DLD1 (cell line): ENCODE data around the gene GPR15.

Source experiments
- in situ Hi-C: cut with HindIII; loops from 2 replicates; pipeline ENCODE4 v1.10.0; 2017; ENCODE audit warnings: low sequenced_read_pairs

The GPR15 gene

DNA sequence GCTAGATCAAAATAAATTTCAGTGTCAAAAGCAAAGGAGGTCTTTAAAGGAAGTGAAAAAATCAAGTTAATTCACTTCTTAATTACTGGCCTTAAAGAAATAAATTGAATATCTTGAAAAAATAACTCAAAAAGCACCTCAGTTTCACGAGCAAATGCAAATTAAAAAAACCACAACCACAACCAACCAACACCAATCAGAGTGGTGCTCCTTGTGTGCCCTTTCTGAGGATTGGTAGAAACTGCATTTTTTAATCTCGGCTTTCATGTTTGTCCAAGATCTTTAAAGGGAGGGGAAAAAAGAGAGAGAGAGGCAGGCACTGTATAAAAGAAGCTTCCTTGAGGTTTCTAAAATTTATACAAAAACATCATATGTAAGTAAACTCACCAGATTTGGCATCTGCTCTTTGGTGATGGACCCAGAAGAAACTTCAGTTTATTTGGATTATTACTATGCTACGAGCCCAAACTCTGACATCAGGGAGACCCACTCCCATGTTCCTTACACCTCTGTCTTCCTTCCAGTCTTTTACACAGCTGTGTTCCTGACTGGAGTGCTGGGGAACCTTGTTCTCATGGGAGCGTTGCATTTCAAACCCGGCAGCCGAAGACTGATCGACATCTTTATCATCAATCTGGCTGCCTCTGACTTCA is at the start of gene GPR15:
Gene GPR15 (plus strand): TSS at position 357 of the 653 bp plus-strand sequence. CDS start 56 bp downstream, at position 413.
- in situ Hi-C loops, result no loop called here

DNA sequence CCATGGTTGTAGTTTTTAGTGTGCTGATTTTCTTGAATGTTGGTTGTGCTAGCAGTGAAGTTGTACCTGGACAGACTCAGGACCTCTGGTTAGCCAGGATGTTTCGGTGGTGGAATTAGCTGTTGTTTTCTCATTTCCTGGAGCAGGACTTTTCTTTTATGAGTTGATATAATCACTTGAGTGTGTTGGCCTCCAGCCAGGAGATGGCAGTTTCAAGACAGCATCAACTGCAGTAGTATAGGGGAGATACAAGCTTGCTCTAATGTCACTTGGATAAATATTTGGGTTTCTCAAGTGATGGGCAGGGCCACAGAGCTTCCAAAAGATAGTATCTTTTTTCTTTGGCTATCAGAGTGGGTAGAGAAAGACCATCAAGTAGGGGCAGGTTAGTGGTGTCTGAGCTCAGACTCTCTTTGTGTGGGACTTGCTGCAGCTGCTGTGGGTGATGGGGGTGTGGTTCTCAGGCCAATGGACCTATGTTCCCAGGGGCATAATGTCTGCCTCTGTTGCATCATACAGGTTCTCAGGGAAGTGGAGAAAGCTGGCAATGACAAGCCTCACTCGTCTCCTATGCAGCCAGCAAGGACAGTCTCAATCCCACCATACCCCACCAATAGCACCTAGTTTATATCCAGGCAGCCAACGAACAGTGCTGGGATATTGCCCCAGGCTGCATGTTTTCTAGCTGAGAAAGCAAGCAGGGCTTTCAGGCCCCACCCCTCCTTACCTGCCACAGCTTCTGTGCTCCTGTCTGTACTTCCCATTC is 48.9 kb upstream of the GPR15 start:
- in situ Hi-C loops, result no loop called here

DNA sequence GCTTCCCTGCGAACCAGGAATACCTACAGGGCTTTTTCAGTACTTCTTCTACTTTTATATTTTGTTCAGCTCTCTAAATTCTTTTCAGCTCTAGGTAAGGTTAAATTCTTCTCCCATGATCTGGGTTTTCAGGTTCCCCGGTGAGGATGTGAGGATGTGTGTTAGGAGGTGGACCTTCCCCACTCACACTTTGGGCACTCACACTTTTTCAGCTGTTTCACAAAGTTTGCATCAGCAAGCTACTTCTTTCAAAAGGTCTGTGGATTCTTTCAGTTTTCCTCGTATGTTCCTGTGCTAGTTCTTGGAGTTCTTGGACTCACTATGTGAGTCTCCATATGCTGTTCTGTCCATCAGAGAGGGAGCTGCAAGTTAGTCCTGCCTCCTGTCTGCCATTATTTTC is 48.2 kb upstream of the GPR15 start:
- in situ Hi-C loops, result no loop called here

DNA sequence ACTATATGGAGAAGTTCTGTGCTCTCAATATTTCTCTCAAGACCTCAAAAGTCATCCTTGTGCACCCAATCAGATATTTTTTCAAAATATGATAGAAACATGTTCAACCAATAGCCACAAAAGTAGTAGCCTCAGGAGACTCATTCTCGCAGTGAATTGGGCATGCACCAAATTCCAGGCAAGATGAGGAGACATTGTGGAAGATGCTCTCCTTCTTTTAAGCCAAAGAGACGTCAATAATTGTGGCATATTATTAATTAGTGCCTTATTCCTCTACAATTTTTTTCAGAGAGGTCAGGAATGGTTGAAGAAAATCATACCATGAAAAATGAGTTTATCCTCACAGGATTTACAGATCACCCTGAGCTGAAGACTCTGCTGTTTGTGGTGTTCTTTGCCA is 34.4 kb upstream of the GPR15 start, which contains the start of gene OR5K2:
Gene OR5K2 (plus strand): TSS at position 301 of the 400 bp plus-strand sequence. CDS start 0 bp downstream, at position 301.
- in situ Hi-C loops, result no loop called here

GRCh38 chr3:98500019-98500418 is 31.8 kb upstream of the GPR15 start:
- in situ Hi-C loops, result no loop called here

- in situ Hi-C loops, result no loop called here
Observed at GRCh38 chr3:98501270-98501669, 30.5 kb upstream of the GPR15 start.

DNA sequence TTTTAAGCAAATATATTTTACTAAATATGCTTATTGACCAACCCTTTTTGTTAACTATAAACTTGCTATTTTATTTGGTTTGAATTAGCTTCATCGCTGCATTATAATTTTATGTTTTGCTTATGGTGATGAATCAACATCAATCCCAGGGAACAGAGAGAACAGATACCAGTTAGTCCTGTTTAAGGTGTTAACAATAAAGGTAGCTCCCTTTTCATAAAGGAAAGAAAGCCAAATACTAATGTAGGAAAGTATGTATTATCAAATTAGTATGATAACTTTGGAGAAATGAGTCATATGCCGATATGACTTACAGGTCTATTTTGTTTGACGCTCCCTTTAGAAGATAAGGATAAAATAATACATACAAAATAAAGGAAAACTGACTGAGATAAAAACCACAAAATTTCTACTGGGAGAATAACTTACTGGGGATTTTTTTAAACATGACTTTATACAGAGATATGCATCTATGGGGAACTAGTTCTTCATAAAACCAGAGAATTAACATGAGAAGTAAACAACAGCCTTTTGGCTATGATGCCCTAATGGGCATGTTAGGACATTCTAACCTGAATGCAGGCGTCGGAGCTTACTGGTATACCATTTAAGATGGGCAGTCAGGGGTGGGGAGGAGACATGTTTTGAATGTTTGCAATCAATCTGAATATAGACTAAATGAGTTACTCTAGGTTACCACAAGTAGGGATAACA is 29.8 kb upstream of the GPR15 start:
- in situ Hi-C loops, result no loop called here

- in situ Hi-C loops, result no loop called here
Observed at GRCh38 chr3:98504539-98504938, 27.2 kb upstream of the GPR15 start.

DNA sequence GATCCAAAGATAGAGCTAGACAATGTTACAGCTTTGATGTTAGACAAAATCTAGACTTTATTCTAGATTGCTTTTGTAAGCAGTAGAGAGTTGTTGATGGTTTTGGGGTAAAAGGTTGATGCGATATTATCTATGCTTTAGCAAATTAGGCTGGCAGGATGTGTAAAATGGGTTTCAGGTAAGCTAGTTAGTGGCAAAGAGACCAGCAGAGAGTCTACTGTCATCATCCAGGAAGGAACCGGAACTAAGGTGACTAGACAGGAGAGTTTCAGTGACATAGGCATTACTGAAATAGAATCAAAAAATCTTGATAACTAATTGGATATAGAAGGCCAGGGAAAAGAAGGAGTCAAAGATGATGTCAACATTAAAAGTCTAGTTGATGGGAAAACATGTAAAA is 23.2 kb upstream of the GPR15 start:
- in situ Hi-C loops, result no loop called here

DNA sequence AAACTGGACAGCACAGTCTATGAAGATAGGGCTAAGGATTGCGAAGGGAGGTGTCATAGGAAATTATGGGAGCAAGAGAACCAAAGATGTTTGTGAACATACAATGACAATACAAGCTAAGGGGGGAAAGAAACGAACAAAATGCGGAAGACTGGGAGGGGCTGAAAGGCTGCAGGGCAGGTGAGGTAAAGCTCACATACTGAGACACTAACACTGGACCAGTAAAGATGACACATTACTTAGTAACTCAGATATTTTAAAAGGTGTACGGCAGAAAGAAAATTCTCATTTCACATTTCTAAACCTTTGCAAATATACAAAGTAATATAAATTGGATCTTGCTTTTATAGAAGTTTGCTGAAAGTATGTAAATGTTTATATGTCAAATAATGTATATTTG is 19.2 kb upstream of the GPR15 start:
- in situ Hi-C loops, result no loop called here

GRCh38 chr3:98513091-98513511 is 18.7 kb upstream of the GPR15 start:
- in situ Hi-C loops, result no loop called here

GRCh38 chr3:98513736-98514135 is 18.0 kb upstream of the GPR15 start:
- in situ Hi-C loops, result no loop called here

GRCh38 chr3:98514948-98515347 is 16.8 kb upstream of the GPR15 start:
- in situ Hi-C loops, result no loop called here

DNA sequence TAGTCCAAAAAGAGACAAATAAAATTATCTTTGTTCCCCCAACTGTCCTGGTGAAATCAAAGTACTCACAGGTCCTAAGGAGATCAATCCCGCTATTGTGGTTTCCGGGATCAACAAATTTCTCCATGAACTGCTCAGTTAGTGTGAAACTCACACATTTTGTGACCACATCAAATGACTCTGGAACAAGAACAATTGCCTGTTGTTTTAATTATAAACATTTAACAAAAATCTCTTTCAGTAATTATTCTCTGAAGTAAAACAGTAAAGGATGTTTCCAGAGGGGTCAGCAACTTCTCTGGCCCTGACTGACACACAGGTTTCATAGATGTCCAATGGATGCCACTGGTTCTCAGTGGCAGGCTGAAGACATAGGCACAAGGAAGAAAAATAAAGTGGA is 13.0 kb upstream of the GPR15 start:
- in situ Hi-C loops, result no loop called here

- in situ Hi-C loops, result no loop called here
Observed at GRCh38 chr3:98519351-98519750, 12.4 kb upstream of the GPR15 start.

DNA sequence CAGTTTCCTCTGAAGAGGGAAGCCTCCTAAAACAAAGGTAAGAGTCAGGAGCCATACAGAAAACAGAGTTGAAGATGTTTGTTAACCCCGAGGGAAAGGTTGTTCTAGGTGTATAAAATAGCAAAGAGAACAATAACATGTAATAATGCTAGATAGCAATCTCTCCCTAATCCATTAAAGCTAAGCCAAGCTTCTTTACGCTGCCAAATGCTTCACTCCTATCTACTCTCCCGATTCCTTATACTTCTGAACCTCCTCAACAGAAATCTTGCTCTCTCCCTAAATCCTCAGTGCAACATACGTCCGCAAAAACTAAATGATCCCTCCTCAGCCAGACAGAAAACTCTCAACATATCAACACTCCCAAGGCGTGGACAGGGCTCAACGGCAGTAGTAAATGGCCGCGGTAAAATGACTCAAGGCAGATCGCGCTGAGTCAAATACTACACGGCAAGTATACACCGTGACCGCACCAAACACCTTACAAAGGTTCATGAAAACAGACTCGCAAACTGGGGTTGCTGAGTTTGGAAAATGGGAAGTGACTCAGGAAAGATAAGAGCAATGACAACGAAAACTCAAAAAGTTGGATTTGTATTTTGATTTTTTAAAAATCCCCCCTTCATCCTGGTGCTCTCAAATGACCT is 9.8 kb upstream of the GPR15 start:
- in situ Hi-C loops, result no loop called here

DNA sequence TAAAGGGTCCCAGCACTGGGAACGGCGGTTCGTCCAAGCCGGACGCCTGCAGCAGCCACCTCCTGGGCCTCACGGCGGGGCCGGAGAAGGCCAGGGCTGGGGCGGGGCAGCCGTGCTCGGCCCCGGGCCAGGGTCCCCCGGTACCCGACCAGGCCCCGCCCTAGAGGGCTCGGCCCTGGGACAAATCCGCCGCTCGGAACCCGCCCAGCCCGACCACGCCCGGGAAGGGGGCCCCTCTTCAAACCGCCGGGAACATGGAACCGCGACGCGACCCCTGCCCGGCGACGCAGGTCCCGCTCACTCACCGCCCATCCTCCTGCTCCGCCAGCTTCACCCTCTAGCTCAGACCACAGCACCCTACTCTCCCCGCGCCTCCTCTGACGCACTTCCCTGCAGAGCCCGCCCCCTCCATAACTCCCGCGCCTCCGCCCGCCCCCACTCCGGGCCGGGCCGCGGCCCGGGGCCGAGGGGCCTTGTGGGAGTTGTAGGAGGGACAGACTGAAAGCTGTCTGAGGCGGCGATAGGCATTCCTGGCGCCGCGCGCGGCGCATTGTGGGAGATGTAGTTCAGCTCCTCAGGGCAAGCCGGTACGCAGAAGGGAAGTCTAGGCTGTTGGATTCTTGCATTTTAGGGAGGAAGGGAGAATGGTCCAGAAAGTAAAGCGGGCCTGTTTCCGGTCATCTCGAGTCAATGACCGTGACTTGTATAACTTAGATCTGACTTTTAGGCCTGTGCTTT is 9.1 kb upstream of the GPR15 start, which contains the start of gene CLDND1:
Gene CLDND1 (minus strand): TSS at position 359 of the 738 bp plus-strand sequence. CDS start 1,478 bp downstream, outside the sequence.
- in situ Hi-C loops, result no loop called here

DNA sequence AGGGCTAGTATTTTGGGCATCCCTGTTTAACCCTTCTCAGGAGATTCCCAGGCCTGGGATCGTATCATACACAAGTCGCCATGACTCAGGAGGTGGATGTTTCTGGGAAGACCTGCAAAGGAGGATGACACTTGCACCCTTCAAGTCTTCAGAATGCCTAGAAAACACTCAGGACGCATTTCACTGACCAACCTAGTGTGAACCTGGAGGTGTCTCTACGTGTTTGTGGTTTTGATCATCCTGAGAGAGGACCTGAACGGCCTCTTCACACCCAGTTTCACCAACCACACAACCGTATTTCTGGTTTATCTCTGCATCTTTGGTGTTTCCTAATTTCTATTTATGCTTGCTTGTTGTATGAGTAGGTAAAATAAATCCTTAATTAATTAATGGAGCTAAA is 6.3 kb upstream of the GPR15 start:
- in situ Hi-C loops, result no loop called here

- in situ Hi-C loops, result no loop called here
Observed at GRCh38 chr3:98528474-98529346, 3.1 kb upstream of the GPR15 start.
